Gastroesophageal sphincter (tissue), 4 donors: ENCODE results near the gene PLCB1. TPM values are rescaled to one million over a fixed set of nuclear protein-coding genes. Genes with fewer than 3 reads are reported as not detected.
A peak's percentile ranks its signal among the peaks of the same experiment; 100 is the strongest.

Experiments
- ATAC-seq: fragments of 150-250 bp; one replicate; pipeline ENCODE4 v1.9.1; 2016; ENCODE audit warnings: mild to moderate bottlenecking, moderate library complexity
- H3K27ac ChIP-seq, 4 donors: fragments of 200-600 bp; sonication (generic) in 3 of 4; 1 replicate in 3 of 4; 2 replicates in 1 of 4; pipeline ENCODE4 v1.5.1; 2016 to 2019
- H3K27me3 ChIP-seq: fragments of 200-600 bp; sonication (generic); one replicate; pipeline ENCODE4 v1.5.1; 2019
- H3K36me3 ChIP-seq, 2 donors: fragments of 200-600 bp; sonication (generic); one replicate each; pipeline ENCODE4 v1.5.1; 2019; ENCODE audit warnings: control low read depth in 1 of 2
- H3K4me1 ChIP-seq, 3 donors: fragments of 200-600 bp; sonication (generic); 1 replicate in 2 of 3; 2 replicates in 1 of 3; pipeline ENCODE4 v1.5.1; 2016 to 2019; ENCODE audit warnings: control low read depth in 2 of 3
- H3K4me3 ChIP-seq, 2 donors: fragments of 200-600 bp; sonication (generic); one replicate each; pipeline ENCODE4 v1.5.1; 2019; ENCODE audit warnings: mild to moderate bottlenecking in 1 of 2, moderate library complexity in 1 of 2
- H3K9me3 ChIP-seq, 3 donors: fragments of 200-600 bp; sonication (generic); one replicate each; pipeline ENCODE4 v1.5.1; 2017 to 2019; ENCODE audit warnings: control low read depth in 2 of 3
- CTCF ChIP-seq, 4 experiments: fragments of 200-600 bp in 2 of 4; fragments of 450-650 bp in 2 of 4; sonication (generic) in 1 of 4; IDR thresholded peaks; one replicate each; pipeline ENCODE4 v1.5.1; 2017 to 2019; ENCODE audit warnings: antibody characterized with exemption in 4 of 4, mild to moderate bottlenecking in 2 of 4, moderate library complexity in 2 of 4
- EP300 ChIP-seq: sonication (generic); formaldehyde crosslinking; IDR thresholded peaks from one replicate; pipeline ENCODE4 v1.6.1; 2017; ENCODE audit warnings: antibody characterized with exemption, mild to moderate bottlenecking
- POLR2A ChIP-seq, 2 donors: fragments of 450-650 bp; IDR thresholded peaks; one replicate each; pipeline ENCODE4 v1.6.1; 2017; ENCODE audit warnings: antibody characterized with exemption in 2 of 2, mild to moderate bottlenecking in 2 of 2, moderate library complexity in 1 of 2
- POLR2AphosphoS5 ChIP-seq: sonication (generic); formaldehyde crosslinking; IDR thresholded peaks from one replicate; pipeline ENCODE4 v1.6.1; 2017; ENCODE audit warnings: antibody characterized with exemption
- WGBS, 2 donors: methylation state at CpG; one replicate each; pipeline ENCODE4 v1.1.5; 2018; ENCODE audit warnings: low coverage in 1 of 2; 5-methylcytosine and 5-hydroxymethylcytosine counted together
- total RNA-seq, 4 donors: library from RNA; depleted of rRNA; stranded (reverse); fragments of >200 nt; gene quantifications; one replicate each; pipeline ENCODE4 v1.1.0, GENCODE V29; 2016

The PLCB1 gene
- total RNA-seq, 4 donors from 2014 or later = 60.8 to 104 (median 69.0) TPM

- no peak for TF ChIP-seq EP300
- no peak for TF ChIP-seq POLR2AphosphoS5
- no peak for TF ChIP-seq POLR2A (IDR thresholded peaks at IDR 0.05)
- no peak for TF ChIP-seq CTCF (IDR thresholded peaks at IDR 0.05)
- Histone ChIP-seq H3K36me3 (peaks cover 0 to 54% of the 10 kb centered on the region in 2 donors), H3K27ac (no peak overlapping the region), H3K4me3 (no peak overlapping the region), H3K27me3 (no peaks in the 10 kb centered on the region), H3K9me3 (no peaks in the 10 kb centered on the region), H3K4me1 (no peaks in the 10 kb centered on the region)
- 78 to 89% methylated on average over 3 of the region's 3 CpGs for WGBS, 2 donors
- ATAC-seq = no peak
These were observed 579.4 kb downstream of the PLCB1 start for GRCh38 chr20:8711501-8711900.

- TF ChIP-seq EP300 = no peak
- TF ChIP-seq POLR2AphosphoS5 = no peak
- TF ChIP-seq POLR2A (IDR thresholded peaks at IDR 0.05) = no peak
- no peak for TF ChIP-seq CTCF (IDR thresholded peaks at IDR 0.05)
- WGBS, 2 donors = 94% methylated on average over 3 of the region's 3 CpGs; no CpG with 5 or more reads in 1 of the 2 donors
- no peak overlapping the region for H3K27ac ChIP-seq
- ATAC-seq = no peak
- H3K36me3 ChIP-seq = peaks cover 0 to 71% of the 10 kb centered on the region in 2 donors
- H3K9me3 ChIP-seq = no peaks in the 10 kb centered on the region
- H3K4me3 ChIP-seq = no peak overlapping the region
- no peaks in the 10 kb centered on the region for H3K27me3 ChIP-seq
- no peaks in the 10 kb centered on the region for H3K4me1 ChIP-seq
These were observed 582.1 kb downstream of the PLCB1 start for GRCh38 chr20:8714206-8714605.

- 76% methylated on average over 4 of the region's 4 CpGs; no CpG with 5 or more reads in 1 of the 2 donors for WGBS, 2 donors
These were observed 586.2 kb downstream of the PLCB1 start for GRCh38 chr20:8718279-8718678.

GRCh38 chr20:8720089-8720488 lies 588.0 kb downstream of the PLCB1 start:
- Histone ChIP-seq H3K36me3 (peaks cover 0 to 39% of the 10 kb centered on the region in 2 donors), H3K4me1 (peaks cover 2 to 19% (median 3%) of the 10 kb centered on the region in 3 donors), H3K27ac (peak overlapping the region in 3 of 4 donors; percentile 11 to 47 (median 42)), H3K4me3 (no peak overlapping the region), H3K9me3 (no peaks in the 10 kb centered on the region), H3K27me3 (no peaks in the 10 kb centered on the region)
- WGBS, 2 donors = 51 to 54% methylated on average over 3 of the region's 4 CpGs
- ATAC-seq = no peak
- TF ChIP-seq POLR2AphosphoS5 (no peak), CTCF (IDR thresholded peaks at IDR 0.05) (no peak), POLR2A (IDR thresholded peaks at IDR 0.05) (no peak), EP300 (no peak)

More at GRCh38 chr20:8718279-8718678, 586.2 kb downstream of the PLCB1 start:
- H3K27me3 ChIP-seq = no peaks in the 10 kb centered on the region
- H3K36me3 ChIP-seq = peaks cover 0 to 47% of the 10 kb centered on the region in 2 donors
- H3K4me3 ChIP-seq = no peak overlapping the region
- no peak for ATAC-seq
- peaks cover 2 to 19% (median 3%) of the 10 kb centered on the region in 3 donors for H3K4me1 ChIP-seq
- no peak overlapping the region for H3K27ac ChIP-seq
- no peak for TF ChIP-seq POLR2A (IDR thresholded peaks at IDR 0.05)
- TF ChIP-seq EP300 = no peak
- TF ChIP-seq CTCF (IDR thresholded peaks at IDR 0.05) = no peak
- no peak for TF ChIP-seq POLR2AphosphoS5
- no peaks in the 10 kb centered on the region for H3K9me3 ChIP-seq

GRCh38 chr20:8721098-8721497 lies 589.0 kb downstream of the PLCB1 start:
- no peaks in the 10 kb centered on the region for H3K9me3 ChIP-seq
- H3K4me1 ChIP-seq = peaks cover 2 to 19% (median 3%) of the 10 kb centered on the region in 3 donors
- TF ChIP-seq CTCF (IDR thresholded peaks at IDR 0.05) (peak; percentile 64 to 84 (median 78)), POLR2AphosphoS5 (no peak)
- H3K27me3 ChIP-seq = no peaks in the 10 kb centered on the region
- no peak overlapping the region for H3K4me3 ChIP-seq
- peak; percentile 62 for ATAC-seq
- peaks cover 0 to 37% of the 10 kb centered on the region in 2 donors for H3K36me3 ChIP-seq
- no peak overlapping the region for H3K27ac ChIP-seq
- WGBS, 2 donors = 15 to 17% methylated on average over 5 of the region's 5 CpGs
